ENCODE data around the gene ARHGEF17.
A peak's percentile ranks its signal among the peaks of the same experiment; 100 is the strongest.

ARHGEF17 gene

DNA sequence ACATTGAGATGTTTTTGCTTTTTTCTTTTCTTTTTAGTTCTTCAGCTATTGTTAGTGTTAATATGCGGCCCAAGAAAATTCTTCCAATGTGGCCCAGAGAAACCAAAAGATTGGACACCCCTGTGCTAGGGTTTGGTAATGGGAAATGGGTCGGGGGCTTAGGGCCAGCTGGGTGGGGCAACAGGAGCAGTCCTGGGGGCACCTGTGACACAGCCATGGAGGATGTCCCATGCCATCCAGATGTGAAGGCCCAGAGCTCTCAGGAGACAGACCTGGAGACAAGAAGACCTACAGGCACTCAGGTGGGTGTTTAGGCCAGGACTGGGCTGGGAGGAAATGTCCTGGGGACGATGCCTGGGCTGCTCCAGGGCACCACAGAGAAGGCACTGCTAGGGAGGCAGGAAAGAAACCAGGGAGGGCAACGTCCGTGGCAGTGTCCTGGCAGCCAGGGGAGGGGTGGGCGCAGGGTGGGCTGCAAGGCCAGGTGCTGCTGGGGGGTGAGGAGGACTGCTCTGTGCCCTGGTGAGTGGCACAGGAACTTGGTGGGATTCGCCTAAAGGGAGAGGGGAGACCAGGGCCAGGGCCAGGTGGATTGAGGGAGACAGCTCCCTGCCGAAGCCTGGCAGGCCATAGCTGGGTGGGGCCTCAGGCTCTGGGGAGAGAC lies 89.5 kb downstream of the ARHGEF17 start (continued):
- no peak for TF ChIP-seq BCL6B (tag by site-specific recombination; IDR thresholded peaks at IDR 0.05)
- no peak for TF ChIP-seq ZNF114 (tag by site-specific recombination; IDR thresholded peaks at IDR 0.05)
- no peak for TF ChIP-seq ZNF580 (tag by site-specific recombination; IDR thresholded peaks at IDR 0.05)
- no peak for TF ChIP-seq ZBTB7A (tag by site-specific recombination; IDR thresholded peaks at IDR 0.05; ENCODE audit: low read depth)
- TF ChIP-seq, protein P1, sequence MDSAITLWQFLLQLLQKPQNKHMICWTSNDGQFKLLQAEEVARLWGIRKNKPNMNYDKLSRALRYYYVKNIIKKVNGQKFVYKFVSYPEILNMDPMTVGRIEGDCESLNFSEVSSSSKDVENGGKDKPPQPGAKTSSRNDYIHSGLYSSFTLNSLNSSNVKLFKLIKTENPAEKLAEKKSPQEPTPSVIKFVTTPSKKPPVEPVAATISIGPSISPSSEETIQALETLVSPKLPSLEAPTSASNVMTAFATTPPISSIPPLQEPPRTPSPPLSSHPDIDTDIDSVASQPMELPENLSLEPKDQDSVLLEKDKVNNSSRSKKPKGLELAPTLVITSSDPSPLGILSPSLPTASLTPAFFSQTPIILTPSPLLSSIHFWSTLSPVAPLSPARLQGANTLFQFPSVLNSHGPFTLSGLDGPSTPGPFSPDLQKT (IDR thresholded peaks at IDR 0.05; ENCODE audit: borderline replicate concordance, low read depth, low read length), result no peak

DNA sequence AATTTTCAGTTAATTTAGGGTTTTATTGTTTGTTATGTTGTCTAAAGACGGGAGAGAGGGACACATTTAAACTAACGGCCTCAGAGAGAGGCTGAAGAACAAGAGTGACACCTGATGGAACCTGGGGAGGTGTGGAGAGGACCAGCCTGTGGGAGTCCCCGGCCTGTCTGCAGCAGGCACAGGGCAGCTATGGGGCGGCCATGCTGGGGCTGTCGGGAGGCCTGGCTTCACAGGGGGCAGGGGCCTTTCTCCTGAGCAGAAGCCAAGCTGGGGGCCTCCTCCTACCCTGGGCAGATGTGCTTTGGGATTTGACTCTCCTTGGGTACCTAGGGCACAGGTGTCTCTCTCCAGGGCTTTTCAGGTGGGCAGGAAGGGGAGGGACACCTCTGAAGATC lies 90.1 kb downstream of the ARHGEF17 start:
- Histone ChIP-seq H3K4me3 (ENCODE audit: low read depth, low read length) (no peak overlapping the region), H3K36me3 (ENCODE audit: control insufficient read depth in 2 of 2, insufficient read depth in 1 of 2, low read length in 2 of 2) (peaks cover 0 to 48% of the 10 kb centered on the region in 2 experiments; a peak in 1 of 3 replicates), H3K9me3 (ENCODE audit: control insufficient read depth, insufficient read depth, low read depth, low read length) (no peaks in the 10 kb centered on the region), H3K27ac (ENCODE audit: extremely low read depth, low read depth, low read length) (no peak overlapping the region), H3K4me1 (ENCODE audit: control insufficient read depth, insufficient read depth, low read length) (no peaks in the 10 kb centered on the region)
- TF ChIP-seq, protein P2, sequence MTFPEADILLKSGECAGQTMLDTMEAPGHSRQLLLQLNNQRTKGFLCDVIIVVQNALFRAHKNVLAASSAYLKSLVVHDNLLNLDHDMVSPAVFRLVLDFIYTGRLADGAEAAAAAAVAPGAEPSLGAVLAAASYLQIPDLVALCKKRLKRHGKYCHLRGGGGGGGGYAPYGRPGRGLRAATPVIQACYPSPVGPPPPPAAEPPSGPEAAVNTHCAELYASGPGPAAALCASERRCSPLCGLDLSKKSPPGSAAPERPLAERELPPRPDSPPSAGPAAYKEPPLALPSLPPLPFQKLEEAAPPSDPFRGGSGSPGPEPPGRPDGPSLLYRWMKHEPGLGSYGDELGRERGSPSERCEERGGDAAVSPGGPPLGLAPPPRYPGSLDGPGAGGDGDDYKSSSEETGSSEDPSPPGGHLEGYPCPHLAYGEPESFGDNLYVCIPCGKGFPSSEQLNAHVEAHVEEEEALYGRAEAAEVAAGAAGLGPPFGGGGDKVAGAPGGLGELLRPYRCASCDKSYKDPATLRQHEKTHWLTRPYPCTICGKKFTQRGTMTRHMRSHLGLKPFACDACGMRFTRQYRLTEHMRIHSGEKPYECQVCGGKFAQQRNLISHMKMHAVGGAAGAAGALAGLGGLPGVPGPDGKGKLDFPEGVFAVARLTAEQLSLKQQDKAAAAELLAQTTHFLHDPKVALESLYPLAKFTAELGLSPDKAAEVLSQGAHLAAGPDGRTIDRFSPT (tag by site-specific recombination; IDR thresholded peaks at IDR 0.05), result no peak
- TF ChIP-seq, protein P3, sequence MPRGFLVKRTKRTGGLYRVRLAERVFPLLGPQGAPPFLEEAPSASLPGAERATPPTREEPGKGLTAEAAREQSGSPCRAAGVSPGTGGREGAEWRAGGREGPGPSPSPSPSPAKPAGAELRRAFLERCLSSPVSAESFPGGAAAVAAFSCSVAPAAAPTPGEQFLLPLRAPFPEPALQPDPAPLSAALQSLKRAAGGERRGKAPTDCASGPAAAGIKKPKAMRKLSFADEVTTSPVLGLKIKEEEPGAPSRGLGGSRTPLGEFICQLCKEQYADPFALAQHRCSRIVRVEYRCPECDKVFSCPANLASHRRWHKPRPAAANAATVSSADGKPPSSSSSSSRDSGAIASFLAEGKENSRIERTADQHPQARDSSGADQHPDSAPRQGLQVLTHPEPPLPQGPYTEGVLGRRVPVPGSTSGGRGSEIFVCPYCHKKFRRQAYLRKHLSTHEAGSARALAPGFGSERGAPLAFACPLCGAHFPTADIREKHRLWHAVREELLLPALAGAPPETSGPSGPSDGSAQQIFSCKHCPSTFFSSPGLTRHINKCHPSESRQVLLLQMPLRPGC (tag by site-specific recombination; IDR thresholded peaks at IDR 0.05), result no peak
- TF ChIP-seq TRIM28 (IDR thresholded peaks at IDR 0.05; ENCODE audit: borderline replicate concordance, low read length) (no peak), ZBTB21 (tag by site-specific recombination; IDR thresholded peaks at IDR 0.05) (no peak), GLIS1 (tag by site-specific recombination; IDR thresholded peaks at IDR 0.05) (peak; percentile 33; the same call in 1 of the 2 replicates), ZNF621 (tag by site-specific recombination; IDR thresholded peaks at IDR 0.05) (no peak), BCL6B (tag by site-specific recombination; IDR thresholded peaks at IDR 0.05) (no peak), ZNF248 (tag by site-specific recombination; IDR thresholded peaks at IDR 0.05) (no peak)
- ChIA-PET POLR2A (interaction anchor here (1.2 kb wide), 1 partner anchor 46 kb away, joined by 4 read pairs; no protein-coding TSS in a partner anchor), CTCF (interaction anchor here (2.7 to 10.1 kb wide), 3 partner anchors 46 to 263 kb away, joined by 9 to 122 read pairs (median 45); no protein-coding TSS in a partner anchor)

DNA sequence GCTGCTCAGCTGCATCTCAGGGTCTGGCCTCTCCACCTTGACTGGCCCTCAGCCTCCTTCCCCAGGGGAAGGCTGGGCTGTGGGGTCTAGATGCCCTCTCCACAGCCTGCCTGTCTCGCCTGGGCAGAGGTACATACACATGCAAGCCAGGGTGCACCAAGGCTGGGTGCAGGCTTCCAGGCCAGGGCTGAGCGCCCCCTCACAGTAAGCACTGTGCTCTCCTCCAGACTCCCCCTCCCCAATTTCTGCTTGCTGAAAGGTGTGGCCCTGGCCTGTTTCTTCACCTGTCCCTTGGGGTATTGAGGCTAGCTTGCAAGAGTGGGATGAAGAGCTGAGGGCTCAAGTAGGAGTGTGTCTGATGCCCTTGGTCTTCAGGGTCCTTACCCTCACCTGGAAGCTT lies 90.6 kb downstream of the ARHGEF17 start:
- H3K4me1 ChIP-seq (ENCODE audit: control insufficient read depth, insufficient read depth, low read length), result no peaks in the 10 kb centered on the region
- peaks cover 0 to 46% of the 10 kb centered on the region in 2 experiments; a peak in 1 of 3 replicates for H3K36me3 ChIP-seq (ENCODE audit: control insufficient read depth in 2 of 2, insufficient read depth in 1 of 2, low read length in 2 of 2)
- no peak overlapping the region for H3K27ac ChIP-seq (ENCODE audit: extremely low read depth, low read depth, low read length)
- ChIA-PET POLR2A (no interaction called here), CTCF (interaction anchor here (0.5 to 10.1 kb wide), 4 partner anchors 41 to 263 kb away, joined by 3 to 122 read pairs (median 24); no protein-coding TSS in a partner anchor)
- H3K4me3 ChIP-seq (ENCODE audit: low read depth, low read length), result no peak overlapping the region
- no peaks in the 10 kb centered on the region for H3K9me3 ChIP-seq (ENCODE audit: control insufficient read depth, insufficient read depth, low read depth, low read length)
- TF ChIP-seq ZNF366 (tag by site-specific recombination; conservative IDR thresholded peaks at IDR 0.05), result no peak
- TF ChIP-seq PRDM6 (tag by site-specific recombination; IDR thresholded peaks at IDR 0.05), result no peak
- TF ChIP-seq ZNF645 (tag by site-specific recombination; IDR thresholded peaks at IDR 0.05), result no peak
- TF ChIP-seq, protein P4, sequence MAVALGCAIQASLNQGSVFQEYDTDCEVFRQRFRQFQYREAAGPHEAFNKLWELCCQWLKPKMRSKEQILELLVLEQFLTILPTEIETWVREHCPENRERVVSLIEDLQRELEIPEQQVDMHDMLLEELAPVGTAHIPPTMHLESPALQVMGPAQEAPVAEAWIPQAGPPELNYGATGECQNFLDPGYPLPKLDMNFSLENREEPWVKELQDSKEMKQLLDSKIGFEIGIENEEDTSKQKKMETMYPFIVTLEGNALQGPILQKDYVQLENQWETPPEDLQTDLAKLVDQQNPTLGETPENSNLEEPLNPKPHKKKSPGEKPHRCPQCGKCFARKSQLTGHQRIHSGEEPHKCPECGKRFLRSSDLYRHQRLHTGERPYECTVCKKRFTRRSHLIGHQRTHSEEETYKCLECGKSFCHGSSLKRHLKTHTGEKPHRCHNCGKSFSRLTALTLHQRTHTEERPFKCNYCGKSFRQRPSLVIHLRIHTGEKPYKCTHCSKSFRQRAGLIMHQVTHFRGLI (tag by site-specific recombination; IDR thresholded peaks at IDR 0.05), result no peak
- no peak for TF ChIP-seq ZNF157 (tag by site-specific recombination; IDR thresholded peaks at IDR 0.05)
